ENCODE data around the gene FBXW8.

The FBXW8 gene

DNA sequence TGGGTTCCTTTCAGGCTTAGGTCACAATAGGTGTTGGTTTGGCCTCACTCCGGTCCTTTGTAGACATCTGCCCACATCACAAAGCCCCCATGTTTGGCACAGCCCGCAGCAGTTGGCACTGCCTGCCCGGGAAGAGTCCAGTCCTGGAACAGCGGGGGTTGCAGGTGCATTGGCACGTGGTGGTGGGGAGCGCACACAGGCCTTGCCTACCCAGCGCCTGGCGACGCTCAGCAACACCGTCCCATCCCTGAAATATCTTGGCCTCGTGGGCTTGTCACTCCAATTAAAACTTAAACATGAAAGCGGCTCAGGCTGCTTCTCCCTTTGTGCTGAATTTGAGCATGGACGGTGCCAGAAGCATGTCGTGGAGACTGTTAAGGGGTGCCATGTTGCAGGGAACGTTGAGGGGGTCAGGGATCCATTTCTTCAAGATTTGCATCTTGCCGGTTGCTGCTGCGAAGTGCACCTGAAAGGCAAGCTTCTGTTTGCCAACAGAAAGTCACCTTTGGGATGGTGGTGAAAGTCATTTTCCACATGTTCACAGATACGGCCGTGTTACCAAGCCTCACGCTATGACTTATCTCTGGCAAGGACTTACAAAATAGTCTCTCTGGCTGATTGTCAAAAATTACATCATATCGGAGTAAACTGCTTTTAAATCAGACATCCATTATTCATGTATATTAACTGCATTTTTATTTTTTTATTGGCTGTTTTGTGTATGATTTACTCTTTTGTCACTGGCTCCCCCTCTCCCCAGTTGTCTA lies 91.5 kb downstream of the FBXW8 start:
- DNase-seq, result no peak

DNA sequence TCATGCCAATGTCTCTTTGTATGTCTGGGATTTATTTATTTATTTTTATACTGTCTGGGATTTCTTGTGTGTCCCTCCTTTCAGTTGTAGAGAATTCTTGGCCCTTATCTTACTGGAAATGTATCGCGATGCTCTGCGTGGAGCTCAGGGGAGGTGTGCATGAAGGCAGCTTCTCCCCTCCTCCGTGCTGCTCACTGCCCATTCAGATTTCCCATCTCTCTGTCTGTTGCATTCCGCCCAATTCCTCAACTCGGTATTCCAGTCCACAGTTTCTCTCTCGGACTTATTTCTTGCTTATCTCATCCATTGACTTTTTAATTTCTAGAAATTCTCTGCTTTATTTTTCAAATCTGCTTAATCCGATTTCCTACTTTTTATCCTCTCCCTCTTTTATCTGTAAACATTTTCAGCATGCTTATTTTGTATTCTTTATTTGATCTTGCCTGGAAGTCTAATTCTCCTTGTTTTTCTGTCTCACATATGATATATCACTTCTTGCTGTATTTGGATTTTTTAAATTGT lies 93.2 kb downstream of the FBXW8 start:
- DNase-seq, result no peak

DNA sequence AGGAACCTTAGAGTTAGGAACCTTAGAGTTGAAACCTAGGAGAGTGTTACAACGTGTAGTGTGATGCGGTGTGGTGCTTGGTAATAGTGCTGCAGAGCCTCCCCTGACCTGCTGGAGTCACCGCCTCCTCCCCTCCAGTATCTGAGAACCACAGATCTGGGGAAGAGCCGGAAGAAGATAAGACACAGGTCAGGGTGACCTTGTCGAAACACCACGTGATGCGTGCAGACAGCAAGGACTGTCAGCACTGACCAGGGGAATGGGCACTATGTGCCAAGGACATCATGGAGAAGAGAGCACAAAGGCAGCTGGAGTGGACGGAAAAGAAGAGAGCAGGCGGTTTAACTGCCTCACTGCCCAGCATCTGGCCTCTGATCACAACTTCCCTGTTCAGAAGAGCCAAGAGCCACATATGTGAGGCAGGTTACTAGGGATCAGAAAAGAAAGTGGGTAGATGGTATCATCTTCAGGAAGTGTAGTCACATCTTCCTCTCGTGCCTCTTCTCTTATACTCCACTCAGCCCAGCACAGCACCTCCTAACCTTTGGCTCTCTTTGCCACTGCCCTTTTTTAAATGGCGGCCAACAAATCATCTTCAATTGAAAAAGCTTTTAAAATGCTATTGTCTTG lies 94.8 kb downstream of the FBXW8 start:
- no peak for DNase-seq

DNA sequence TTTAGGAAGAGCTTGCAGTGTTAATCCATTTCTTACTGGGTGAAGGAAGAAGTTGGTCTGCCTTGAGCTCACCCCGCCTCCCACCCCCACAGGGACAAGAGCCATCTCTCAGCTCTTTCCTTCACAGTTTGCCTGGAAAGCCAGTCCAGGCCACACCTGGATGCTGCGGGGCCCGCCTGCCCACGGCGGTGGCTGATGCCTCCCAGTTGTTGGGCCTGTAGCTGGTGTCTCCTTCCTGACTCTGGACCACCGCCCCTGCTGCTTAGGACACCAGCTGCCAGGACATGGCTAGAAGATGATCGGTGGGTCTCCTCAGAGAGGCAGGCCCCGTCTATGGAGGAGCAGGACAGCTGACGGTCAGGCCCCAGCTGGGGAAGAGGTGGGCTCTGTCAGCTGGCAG lies 95.6 kb downstream of the FBXW8 start:
- DNase-seq, result no peak

DNA sequence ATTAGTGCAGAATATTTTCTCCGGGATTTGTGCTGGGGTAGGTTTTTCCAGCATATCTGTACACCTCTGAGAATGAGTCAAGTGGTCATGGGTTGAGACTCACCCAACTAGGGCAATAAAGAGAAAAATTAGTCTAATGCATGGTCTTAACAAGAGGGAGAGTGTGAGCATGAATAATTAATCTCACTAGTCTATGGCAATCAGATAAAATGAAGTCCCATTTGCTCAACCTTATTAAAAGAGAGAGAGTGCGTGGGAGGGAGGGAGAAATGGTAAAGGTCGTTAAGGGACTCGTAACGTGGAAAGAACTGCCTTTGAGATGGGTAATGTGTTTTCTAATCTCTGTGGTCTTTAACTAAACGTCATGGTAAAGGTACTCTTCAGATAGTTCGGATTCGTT lies 96.8 kb downstream of the FBXW8 start:
- no peak for DNase-seq

DNA sequence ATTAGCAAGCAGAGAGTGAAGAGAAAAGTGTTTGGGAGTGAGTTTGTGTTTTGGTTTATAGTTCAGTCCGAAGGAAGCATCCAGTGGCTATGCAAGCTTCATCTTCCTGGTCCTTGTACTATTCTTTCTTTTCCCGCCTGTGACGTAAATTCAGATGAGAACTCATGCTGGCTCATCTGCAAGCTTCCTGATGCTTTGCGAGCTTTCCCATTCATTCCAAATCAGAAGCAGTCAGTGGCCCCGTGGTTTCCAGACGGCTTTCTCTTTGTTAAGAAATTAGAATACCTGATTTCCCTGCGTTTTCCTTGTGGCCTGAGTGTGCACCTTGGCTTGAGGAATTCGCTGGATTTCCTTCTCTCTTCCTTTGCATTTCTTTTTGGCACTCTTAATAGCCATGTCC lies 99.0 kb downstream of the FBXW8 start:
- no peak for DNase-seq

DNA sequence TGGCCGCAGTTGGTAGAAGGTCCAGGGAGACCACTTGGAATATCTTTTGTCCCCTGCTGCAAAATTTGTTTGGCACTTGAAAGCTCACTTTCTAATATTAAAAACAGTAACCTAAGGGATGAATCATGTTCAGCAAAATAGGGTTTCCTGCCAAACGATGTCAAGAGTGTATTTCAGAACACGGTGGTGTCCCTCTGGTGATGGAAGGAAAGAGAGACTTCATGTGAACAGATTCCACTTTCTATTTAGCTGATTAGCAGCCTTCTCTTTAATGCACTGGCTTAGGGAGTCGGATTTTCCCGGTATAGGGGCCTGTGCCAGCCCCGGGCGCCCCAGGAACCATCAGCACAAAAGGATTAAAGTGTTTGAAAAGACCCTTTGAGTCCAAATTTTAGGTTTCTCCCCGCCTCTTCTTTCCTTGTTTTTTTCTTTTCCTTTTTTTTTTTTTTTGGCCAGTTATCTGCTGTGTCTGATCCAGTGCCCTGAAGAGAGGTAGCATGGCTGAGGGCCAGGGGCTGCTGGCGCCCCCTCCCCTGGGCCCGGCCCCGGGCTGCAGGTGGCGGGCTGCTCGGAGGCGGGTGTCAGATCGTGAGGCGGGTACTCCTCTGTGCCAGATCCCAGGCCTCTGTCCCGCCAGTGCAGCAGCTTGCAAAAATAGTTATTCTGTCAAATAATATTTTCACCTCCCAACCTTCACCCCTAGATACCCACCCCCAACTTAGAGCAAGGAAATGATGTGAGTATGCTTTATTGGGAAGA lies 100.1 kb downstream of the FBXW8 start:
- no peak for DNase-seq

DNA sequence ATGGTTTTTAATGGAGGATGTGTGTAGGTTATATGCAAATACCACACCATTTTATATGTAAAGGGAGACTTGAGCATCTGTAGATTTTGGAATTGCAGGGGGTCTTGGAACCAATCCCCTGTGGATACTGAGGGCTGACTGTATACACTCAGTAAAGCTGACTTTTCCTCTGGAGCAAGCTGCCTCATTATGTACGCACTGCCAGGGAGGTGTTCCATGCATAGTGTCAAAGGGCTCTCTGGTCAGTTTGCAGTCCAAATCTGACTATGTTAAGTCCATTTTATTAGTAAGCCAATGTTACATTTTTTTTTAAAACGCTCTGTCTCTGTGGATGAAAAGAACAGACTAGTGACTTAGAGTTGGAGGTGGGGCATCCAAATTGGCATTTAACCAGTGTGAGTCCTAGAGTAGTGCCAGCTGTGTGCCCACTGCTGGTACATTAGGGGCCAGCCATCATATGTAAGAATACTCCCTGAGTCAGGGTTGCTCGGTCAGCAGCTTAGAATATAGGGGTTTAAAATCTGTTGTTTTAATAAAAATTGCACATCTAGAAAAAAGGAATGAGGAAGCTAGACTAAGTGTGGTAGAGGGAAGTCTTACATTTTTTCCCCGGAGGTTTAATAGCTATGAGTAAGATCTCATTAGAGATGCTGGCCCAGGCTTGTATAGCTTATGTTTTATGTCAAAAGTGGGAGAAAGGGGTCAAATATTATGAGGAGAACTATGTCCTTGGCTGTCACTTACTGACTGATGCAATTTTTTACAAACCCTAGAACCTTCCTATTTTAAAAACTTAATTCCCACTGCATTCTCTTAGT lies 101.4 kb downstream of the FBXW8 start:
- DNase-seq, result no peak

DNA sequence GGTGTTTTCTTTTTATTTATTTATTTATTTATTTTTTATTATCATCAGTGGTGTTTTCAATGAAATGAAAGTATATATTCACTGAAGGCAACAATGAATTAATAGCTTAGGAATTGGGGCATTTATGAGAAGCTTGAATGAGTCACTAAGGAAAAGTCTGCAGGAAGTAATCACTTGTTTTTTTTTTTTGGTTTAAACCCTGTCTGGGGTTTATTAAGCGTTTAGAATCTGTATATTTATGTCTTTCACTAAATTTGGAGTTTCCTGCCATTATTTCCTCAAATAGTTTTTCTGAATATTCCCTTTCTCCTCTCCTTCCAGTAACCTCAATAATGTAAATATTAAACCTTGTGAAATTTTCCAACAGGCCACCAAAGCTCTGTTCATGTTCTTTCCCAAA lies 103.0 kb downstream of the FBXW8 start:
- no peak for DNase-seq

DNA sequence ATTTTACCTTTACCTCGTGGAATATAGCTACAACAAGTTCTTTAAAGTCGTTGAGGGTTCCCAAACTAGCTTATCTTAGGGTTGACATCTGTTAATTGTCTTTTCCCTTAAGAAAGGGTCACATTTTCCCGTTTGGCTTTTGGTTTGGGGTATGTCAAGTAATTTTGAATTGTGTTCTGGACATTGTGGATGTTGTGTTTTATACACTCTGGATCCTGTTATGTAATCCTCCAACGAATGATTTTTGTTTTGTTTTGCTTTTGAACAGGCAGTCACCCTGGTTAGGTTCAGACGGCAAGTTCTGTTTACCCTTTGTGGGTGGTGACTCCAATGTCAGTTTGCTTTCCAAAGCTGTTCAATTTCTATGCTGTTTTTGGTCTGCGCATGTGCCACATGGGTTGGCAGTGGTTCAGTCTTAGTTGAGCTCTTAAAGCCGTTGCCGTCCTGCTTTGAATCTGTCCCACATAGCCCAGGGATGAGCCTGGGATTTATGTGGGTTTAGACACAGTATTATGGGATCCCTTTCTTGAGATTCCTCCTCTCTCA lies 103.7 kb downstream of the FBXW8 start:
- no peak for DNase-seq

DNA sequence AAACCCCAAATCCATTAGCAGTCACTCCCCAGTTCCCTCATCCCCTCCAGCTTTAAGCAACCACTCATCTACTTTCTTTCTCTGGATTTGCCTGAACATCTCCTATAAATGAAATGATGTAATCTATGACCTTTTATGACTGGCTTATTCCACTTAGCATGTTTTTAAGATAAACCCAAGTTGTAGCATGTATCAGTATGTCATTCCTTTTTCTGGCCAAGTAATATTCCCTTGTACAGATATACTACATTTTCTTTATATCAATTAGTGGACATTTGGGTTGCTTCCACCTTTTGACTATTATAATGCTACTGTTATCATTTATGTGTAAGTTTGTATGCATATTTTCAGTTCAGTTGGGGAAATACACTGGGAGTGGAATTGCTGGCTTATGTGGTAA lies 105.1 kb downstream of the FBXW8 start:
- no peak for DNase-seq

DNA sequence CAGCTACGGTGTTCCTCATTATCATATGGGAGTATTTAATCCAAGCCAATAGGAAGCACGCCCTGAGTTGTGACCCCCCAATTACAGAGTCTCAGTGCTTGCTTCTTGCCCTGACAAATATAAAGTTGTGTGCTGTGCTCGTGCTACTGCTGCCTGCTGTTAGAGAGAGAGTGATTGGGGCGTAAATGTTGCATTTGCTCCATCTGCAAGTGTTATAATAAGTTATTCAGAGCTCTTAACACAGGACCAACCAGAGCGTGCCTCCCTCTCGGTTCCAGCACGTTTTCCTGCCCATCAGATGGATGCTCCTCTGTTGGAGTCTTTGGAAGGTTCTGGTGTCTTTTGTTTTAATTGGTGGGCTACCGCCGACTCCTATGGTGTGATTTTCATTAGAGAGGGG lies 107.1 kb downstream of the FBXW8 start:
- no peak for DNase-seq

DNA sequence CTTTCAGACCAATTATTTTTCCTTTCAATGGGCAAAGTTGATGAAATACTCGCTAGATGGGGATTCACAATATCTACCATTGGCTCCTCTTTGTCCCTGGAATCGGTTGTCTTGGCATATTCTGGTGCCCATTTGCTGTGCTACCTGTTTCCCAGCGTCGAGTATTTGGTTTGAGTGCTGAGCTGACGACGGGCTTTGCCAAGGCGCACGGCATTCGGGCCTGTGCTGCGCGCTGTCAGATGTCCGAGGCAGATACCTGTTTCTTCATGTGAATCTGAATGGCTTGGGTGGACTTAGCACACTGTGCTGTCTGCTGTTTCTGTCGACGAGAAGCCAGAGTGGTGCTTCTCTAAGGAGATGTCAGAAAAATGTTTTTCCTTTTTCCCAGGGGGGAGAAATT lies 107.5 kb downstream of the FBXW8 start:
- DNase-seq, result no peak

DNA sequence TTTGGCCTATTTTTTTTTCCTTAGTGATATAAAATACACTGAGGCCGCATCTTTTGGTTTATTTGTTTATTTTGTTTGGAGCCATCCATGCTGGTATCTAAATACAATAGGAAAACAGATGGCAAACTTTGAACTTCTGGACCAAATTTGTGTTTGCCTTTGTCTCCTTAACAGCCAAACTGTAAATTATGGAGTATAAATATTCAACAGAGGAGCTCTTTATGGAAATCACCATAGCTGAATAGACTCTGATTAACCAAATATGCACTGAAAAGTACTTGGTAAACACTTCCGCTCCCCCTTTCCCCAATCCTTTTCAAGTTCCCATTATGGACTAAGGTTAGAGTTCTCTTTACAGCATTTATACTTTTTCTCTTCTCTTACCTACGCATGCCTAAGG lies 107.9 kb downstream of the FBXW8 start:
- no peak for DNase-seq

DNA sequence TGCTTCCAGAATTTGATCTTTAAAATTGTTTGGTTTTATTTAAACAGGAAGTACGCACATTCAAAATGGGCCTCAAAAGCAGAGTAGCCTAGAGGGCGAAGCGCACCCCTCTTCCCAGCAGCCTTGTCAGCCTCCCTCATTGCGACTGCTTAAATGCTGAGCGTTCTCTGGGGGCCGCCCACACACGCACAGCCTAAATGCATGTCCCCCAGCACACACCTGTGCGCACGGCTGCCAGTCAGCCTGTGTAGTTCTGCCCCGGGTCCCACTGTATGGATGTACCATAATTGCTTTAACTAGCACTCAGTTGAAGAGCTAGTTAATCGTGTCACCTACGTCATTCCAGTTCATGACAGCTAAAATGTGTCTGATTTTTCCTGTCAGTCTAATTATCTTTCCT lies 109.1 kb downstream of the FBXW8 start:
- DNase-seq, result no peak

DNA sequence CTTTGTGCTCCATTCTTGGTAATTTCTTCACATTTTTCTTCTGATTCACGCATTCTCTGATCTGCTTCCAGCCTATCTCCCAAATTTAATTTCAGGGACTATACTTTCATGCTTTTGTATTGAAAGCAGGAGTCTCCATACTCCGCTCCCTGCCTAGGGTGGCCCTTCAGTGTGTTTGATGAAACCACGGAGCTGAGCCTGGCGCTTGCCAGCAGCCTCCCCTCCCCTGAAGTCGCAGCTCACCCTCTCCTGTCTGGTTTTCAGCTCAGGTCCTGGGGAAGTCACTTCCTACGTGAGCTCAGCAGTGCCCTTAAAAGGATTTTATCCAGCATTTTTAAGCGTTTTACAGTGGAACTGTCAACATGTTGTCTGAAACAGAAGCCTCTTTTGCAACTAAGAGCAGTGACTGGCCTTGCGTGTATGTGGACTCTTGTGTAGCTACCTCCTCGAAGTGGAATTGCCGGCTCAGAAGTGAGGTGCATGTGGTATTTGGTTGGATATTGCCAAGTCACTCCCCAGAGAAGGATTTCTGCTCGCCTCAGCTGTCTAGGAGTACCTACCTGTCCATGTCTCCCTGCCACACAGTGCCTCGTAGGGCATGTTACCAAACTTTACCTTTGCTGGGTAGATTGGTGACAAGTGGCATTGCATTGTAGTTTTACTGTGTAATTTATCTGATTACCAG lies 109.9 kb downstream of the FBXW8 start:
- DNase-seq, result no peak

DNA sequence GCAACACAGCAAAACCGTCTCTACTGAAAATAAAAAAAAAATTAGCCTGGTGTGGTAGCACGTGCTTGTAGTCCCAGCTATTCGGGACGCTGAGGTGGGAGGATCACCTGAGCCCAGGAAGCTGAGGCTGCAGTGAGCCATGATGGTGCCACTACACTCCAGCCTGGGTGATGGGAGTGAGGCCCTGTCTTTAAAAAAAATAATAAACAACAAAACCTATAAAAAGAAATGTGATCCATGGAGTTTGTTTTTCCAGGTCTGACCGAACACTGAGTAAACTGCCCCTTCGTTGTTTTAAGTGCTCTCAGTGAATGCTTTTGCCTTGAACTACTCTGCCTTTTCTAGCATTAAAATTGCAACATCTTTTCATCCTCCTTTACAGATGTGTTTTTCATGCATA lies 111.7 kb downstream of the FBXW8 start:
- DNase-seq, result no peak

DNA sequence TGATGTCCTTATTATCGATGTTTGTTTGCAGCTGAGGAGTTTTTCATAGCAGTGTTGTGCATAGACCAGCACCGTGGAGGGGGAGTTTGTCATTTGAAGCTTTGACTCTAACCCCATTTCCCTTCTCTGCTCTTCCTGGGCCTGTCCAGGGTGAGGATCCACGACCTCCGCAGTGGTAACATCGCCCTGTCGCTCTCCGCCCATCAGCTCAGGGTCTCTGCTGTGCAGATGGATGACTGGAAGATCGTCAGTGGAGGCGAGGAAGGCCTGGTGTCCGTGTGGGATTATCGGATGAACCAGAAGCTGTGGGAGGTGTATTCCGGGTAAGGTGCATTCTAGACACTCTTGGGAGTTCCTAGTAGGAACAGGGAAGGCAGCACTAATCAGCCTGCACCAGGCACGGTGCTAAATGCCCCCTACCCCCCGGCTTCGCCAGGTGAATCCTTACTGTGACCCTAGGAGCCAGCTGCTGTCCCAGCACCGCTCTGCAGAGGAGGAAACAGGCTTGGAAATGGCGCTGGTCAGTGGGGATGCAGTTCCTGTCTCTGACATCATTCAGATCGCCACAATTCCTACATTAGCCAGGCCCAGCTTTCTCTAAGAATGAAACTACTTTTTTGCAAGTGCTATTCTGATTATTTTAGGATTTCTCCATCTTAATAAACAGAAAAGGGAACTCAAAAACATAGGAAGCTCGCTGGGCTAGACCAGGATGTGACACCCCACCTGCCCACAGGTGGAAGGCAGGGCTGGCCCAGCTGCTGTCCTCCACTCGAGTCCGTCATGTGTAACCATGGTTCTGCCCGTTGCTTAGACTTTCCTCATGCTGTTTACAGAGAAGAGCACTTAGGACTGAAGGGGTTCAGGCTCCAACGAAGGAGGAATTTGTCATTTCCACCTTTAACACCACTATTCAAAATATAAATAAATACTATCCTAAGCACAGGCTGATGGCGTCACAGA lies 113.5 kb downstream of the FBXW8 start:
- no peak for DNase-seq

DNA sequence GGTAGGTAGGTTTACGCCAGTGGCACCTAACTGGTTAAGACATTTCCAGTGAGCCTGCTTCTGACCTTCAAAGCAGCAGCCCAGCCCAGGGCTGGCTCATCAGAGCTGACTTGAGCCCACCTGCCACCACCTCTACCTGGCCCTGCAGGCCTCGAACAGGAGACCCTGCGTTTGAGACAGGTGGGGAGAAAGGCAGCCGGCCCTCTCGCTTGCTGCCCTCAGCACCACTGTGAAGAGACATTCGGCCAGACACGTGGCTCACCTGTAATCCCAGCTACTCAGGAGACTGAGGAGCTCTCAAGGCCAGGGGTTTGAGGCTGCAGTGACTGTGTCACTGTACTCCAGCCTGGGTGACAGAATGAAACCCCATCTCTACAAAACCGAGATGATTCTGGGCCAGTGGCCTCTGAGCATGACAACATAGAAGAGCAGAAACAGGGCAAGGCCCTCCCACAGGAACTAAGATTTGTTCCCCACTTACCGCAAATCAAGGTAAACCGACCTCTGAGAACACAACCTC lies 114.3 kb downstream of the FBXW8 start:
- DNase-seq, result no peak

DNA sequence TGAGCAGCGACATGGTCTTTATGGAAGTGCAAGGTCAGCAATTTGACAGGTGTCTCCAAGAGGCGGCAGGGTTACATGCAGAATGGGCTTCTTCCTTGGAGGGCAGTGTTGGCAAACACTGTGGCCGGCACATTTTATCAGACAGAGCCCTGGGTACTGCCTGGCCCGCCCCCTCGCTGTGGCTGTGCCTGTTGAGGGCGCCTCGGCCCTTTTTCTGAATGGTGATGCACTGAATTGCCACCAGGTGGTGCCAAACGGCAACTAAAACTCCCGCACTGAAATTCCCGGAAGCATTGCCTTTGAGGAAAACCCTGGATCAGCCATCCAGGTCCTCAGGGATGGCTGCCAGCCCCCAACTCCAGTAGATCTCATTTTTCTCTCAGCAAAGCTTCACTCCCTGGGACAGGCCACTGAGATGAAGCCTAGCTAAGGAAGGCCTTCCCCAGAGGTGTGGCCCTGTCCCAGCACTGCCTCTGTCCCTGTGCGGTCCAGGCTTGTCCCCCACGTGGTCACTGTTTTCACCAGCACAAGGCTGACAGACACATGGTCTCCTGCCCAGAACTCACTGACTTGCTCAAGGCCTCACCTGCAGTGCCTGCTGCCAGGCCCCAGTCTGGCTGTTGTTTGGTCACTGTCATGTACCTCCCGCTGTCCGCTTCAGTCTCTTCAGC lies 114.9 kb downstream of the FBXW8 start:
- peak; percentile 75 for DNase-seq

Measured in right hindlimb (tissue), 1 donor.